Left colon (tissue), 2 donors: ENCODE data around the gene PMFBP1. TPM values are rescaled to one million over a fixed set of nuclear protein-coding genes. Genes with fewer than 3 reads are reported as not detected.

Experiments
- ATAC-seq: fragments of 200-7000 bp; cut with Tn5 transposase; one replicate; pipeline ENCODE4 v1.9.1; 2020; ENCODE audit warnings: mild to moderate bottlenecking, moderate library complexity
- DNase-seq, 2 donors: peaks; one replicate each; pipeline ENCODE4 v3.0.0-alpha.2; 2020
- intact Hi-C, 2 donors: fragments of 100-400 bp; cut with DNase I in 1 of 2; cut with micrococcal nuclease in 1 of 2; formaldehyde crosslinking; loops; one replicate each; pipeline versions ENCODE4 v1.11.2 to v1.14.0; 2022; cut with DNase I, micrococcal nuclease
- total RNA-seq, 2 donors: library from RNA; stranded (reverse); fragmentation: NEBNext Ultra II Directional; extraction: Animal tissue kit (Norgen Biotek cat#: 25700); gene quantifications; one replicate each; pipeline ENCODE4 v1.2.1, GENCODE V29; 2021
- donor health status: DM: no; HTN: no; CAD: no.
- donor health status: DM: yes; HTN: yes; CAD: no.

PMFBP1 gene
- total RNA-seq, 2 donors from 2014 or later: 6.4 to 7.4 TPM

GRCh38 chr16:72111657-72112451, 60.1 kb downstream of the PMFBP1 start:
- DNase-seq (no peak), ATAC-seq (no peak)
- intact Hi-C loops: no loop called here

GRCh38 chr16:72110662-72111615, 61.0 kb downstream of the PMFBP1 start:
- ATAC-seq (no peak), DNase-seq (no peak)
- intact Hi-C loops: no loop called here

- intact Hi-C loops: no loop called here
- ATAC-seq (no peak), DNase-seq (no peak)
Observed at GRCh38 chr16:72109966-72110530, 61.9 kb downstream of the PMFBP1 start.

GRCh38 chr16:72109300-72109699, 62.7 kb downstream of the PMFBP1 start:
- ATAC-seq (no peak), DNase-seq (no peak)
- intact Hi-C loops: no loop called here

GRCh38 chr16:72108353-72109102, 63.4 kb downstream of the PMFBP1 start:
- DNase-seq: no peak
- ATAC-seq: peak; percentile 27
- intact Hi-C loops: no loop called here

GRCh38 chr16:72107371-72107770, 64.6 kb downstream of the PMFBP1 start:
- intact Hi-C loops: no loop called here
- no peak for ATAC-seq
- DNase-seq: no peak

GRCh38 chr16:72105978-72106377, 66.0 kb downstream of the PMFBP1 start:
- ATAC-seq (no peak), DNase-seq (no peak)
- intact Hi-C loops: no loop called here

GRCh38 chr16:72104905-72105304, 67.0 kb downstream of the PMFBP1 start:
- intact Hi-C loops: no loop called here
- DNase-seq: no peak
- no peak for ATAC-seq

GRCh38 chr16:72101195-72101594, 70.8 kb downstream of the PMFBP1 start:
- DNase-seq: no peak
- intact Hi-C loops: no loop called here
- no peak for ATAC-seq

- peak in 1 of 2 donors; percentile 38 for DNase-seq
- intact Hi-C loops: loop anchor here in 1 of 2 donors (10.0 kb wide), 1 partner anchor 85 kb away; no protein-coding TSS in a partner anchor
- peak; percentile 86 for ATAC-seq
Observed at GRCh38 chr16:72099377-72099818, 72.6 kb downstream of the PMFBP1 start.

- peak; percentile 7 for ATAC-seq
Observed at GRCh38 chr16:72098936-72099335, 73.0 kb downstream of the PMFBP1 start.

GRCh38 chr16:72094266-72094610, 77.7 kb downstream of the PMFBP1 start:
- intact Hi-C loops: loop anchor here in 1 of 2 donors (10.0 kb wide), 1 partner anchor 79 kb away; no protein-coding TSS in a partner anchor
- peak; percentile 13 for ATAC-seq
- no peak for DNase-seq

More at GRCh38 chr16:72098936-72099335, 73.0 kb downstream of the PMFBP1 start:
- intact Hi-C loops: loop anchor here in 1 of 2 donors (10.0 kb wide), 1 partner anchor 84 kb away; no protein-coding TSS in a partner anchor
- DNase-seq: no peak

GRCh38 chr16:72093448-72094265, 78.3 kb downstream of the PMFBP1 start, which contains the start of the genes DHX38 and TXNL4B:
DHX38 (plus strand) TSS chr16:72093847; CDS start chr16:72096158, 2,311 bp downstream.
TXNL4B (minus strand) TSS chr16:72093620; CDS start chr16:72090749, 2,871 bp downstream.
- intact Hi-C loops: loop anchor here in 1 of 2 donors (10.0 kb wide), 1 partner anchor 79 kb away; no protein-coding TSS in a partner anchor
- peak; percentile 93 to 96 for DNase-seq
- peak; percentile 96 for ATAC-seq

GRCh38 chr16:72092832-72093447, 79.0 kb downstream of the PMFBP1 start:
- ATAC-seq (peak; percentile 40), DNase-seq (peak in 1 of 2 donors; percentile 26)
- intact Hi-C loops: loop anchor here in 1 of 2 donors (10.0 kb wide), 1 partner anchor 78 kb away; no protein-coding TSS in a partner anchor

GRCh38 chr16:72091217-72091616, 80.7 kb downstream of the PMFBP1 start:
- DNase-seq: no peak
- ATAC-seq: peak; percentile 13
- intact Hi-C loops: loop anchor here in 1 of 2 donors (10.0 kb wide), 1 partner anchor 76 kb away; no protein-coding TSS in a partner anchor

- ATAC-seq: no peak
- intact Hi-C loops: no loop called here
- no peak for DNase-seq
Observed at GRCh38 chr16:72085002-72085401, 87.0 kb downstream of the PMFBP1 start.

GRCh38 chr16:72084445-72084844, 87.5 kb downstream of the PMFBP1 start:
- intact Hi-C loops: no loop called here
- DNase-seq (no peak), ATAC-seq (no peak)
